ENCODE data around the gene DNAJC5. TPM values are rescaled to one million over a fixed set of nuclear protein-coding genes. Genes with fewer than 3 reads are reported as not detected.
A peak's percentile ranks its signal among the peaks of the same experiment; 100 is the strongest.

Gene DNAJC5
- total RNA-seq, 4 donors from 2014 or later: 29.9 to 56.3 (median 45.4) TPM

- no peak for TF ChIP-seq CTCF (IDR thresholded peaks at IDR 0.05)
- ATAC-seq (ENCODE audit: low FRiP score): no peak
- DNase-seq (ENCODE audit: low spot score): no peak
Observed at GRCh38 chr20:63963784-63964301, 68.9 kb downstream of the DNAJC5 start.

- no peak for ATAC-seq (ENCODE audit: low FRiP score)
- no peak for DNase-seq (ENCODE audit: low spot score)
- no peak for TF ChIP-seq CTCF (IDR thresholded peaks at IDR 0.05)
Observed at GRCh38 chr20:63964412-63964811, 69.5 kb downstream of the DNAJC5 start.

GRCh38 chr20:63966172-63966943 is 71.4 kb downstream of the DNAJC5 start:
- no peak for DNase-seq (ENCODE audit: low spot score)
- no peak for TF ChIP-seq CTCF (IDR thresholded peaks at IDR 0.05)
- ATAC-seq (ENCODE audit: low FRiP score): no peak

- DNase-seq (ENCODE audit: low spot score) (no peak), ATAC-seq (ENCODE audit: low FRiP score) (no peak)
- no peak for TF ChIP-seq CTCF (IDR thresholded peaks at IDR 0.05)
Observed at GRCh38 chr20:63966944-63967322, 72.0 kb downstream of the DNAJC5 start.

- DNase-seq (ENCODE audit: low spot score) (peak; percentile 19), ATAC-seq (ENCODE audit: low FRiP score) (no peak)
Observed at GRCh38 chr20:63967330-63968135, 72.6 kb downstream of the DNAJC5 start.

More at GRCh38 chr20:63967330-63968135, 72.6 kb downstream of the DNAJC5 start:
- TF ChIP-seq CTCF (IDR thresholded peaks at IDR 0.05): no peak
